ENCODE data around the gene OLFML2A.
A peak's percentile ranks its signal among the peaks of the same experiment; 100 is the strongest.
"Not testable (repeated sequence)": the region's sequence is repeated elsewhere in the genome, so short reads cannot be mapped to it uniquely, and the experiment has no call there.

Gene OLFML2A

GRCh38 chr9:124776954-124777648, at the start of gene OLFML2A:
OLFML2A (plus strand) TSS chr9:124777133; CDS start chr9:124777271, 138 bp downstream.
- no peak for DNase-seq

GRCh38 chr9:124730772-124731171, 46.2 kb upstream of the OLFML2A start:
- no peak for DNase-seq

DNA sequence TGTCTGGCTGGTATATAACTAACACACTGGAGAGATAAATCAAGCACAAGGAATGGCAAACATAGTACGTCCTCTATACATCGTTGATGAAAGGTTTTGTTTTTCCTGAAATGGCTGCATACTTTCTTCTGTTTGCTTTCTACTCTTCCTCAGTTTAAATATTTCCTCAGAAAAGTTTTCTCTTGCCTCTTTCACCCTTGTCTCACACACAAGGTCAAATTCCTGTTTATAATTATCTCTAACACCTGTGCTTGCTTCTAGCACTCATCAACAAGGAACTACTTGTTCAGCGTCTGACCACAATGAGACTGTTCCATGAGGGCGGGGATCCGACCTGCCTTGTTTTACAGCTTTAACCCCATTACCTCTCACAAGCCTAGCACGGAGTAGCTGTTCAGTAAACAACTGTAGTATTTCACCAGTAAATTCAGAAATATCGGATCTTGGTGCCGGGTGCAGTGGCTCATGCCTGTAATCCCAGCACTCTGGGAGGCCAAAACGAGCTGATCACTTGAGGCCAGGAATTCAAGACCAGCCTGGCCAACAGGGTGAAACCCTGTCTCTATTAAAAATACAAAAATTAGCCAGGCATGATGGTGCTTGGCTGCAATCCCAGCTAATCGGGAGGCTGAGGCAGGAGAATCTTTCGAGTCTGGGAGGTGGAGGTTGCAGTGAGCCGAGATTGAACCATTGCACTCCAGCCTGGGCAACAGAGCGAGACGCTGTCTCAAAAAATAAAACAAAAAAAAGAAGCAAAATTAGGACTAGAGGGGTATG, 42.8 kb upstream of the OLFML2A start:
- no peak for DNase-seq

- DNase-seq, result not testable (repeated sequence)
Measured at GRCh38 chr9:124734741-124735083, 42.2 kb upstream of the OLFML2A start.

- DNase-seq, result peak; percentile 30
Measured at GRCh38 chr9:124735121-124735520, 41.8 kb upstream of the OLFML2A start.

- not testable (repeated sequence) for DNase-seq
Measured at GRCh38 chr9:124738075-124738474, 38.9 kb upstream of the OLFML2A start.

- DNase-seq, result no peak
Measured at GRCh38 chr9:124739360-124739759, 37.6 kb upstream of the OLFML2A start.

GRCh38 chr9:124741149-124741548, 35.8 kb upstream of the OLFML2A start:
- no peak for DNase-seq

DNA sequence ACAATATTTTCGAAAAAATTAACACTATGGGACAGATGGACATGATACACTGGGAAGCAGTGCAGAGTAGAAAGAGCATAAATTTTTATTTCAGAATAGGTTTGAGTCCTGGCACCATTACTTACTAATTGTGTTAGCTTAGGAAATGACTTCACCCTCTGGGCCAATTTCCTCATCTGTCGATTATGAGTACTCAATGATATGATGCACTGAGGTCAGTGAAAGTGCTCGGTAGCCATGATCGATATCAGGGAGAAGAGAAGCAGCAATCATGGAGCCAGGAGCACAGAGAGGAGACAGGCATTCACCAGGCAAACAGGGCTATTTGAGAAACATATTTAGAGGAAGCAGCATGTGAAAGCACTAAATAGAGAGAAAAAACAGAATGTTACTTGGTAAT, 35.3 kb upstream of the OLFML2A start:
- DNase-seq, result no peak

DNA sequence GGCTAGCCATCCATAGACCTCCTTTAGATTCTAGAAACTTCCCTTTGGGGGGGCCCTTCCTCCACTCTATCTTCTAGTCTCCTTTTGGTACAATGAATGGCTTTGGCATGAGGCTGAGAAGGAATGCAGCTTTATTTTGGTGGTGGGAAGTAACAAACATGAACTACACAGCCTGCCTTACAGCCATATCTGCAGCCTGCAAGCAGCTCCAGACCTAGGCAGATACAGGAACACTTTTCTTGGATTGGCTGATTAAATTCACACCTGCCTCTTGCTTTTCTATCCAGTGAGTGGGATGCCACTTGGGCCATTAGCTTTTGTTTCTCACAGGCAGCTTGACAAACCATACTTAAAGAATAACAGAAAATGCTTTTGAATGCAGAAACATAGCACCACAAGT, 34.0 kb upstream of the OLFML2A start:
- no peak for DNase-seq

GRCh38 chr9:124743686-124744348, 33.1 kb upstream of the OLFML2A start:
- no peak for DNase-seq

DNA sequence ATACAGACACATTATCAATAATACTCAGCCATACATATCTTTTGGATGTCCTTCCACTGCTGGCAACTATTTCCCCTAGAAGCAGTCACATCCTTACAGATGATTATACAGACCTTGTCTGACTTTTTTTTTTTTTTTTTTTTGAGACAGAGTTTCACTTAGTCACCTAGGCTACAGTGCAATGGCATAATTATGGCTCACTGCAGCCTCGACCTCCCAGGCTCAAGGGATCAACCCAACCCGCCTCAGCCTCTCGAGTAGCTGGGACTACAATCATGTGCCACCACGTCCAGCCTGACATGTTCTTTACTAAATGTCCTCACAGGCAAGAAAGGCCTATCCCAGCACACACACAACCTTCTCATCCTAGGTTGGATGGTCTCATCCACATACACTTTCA, 29.9 kb upstream of the OLFML2A start:
- DNase-seq, result no peak

GRCh38 chr9:124749284-124749683, 27.6 kb upstream of the OLFML2A start:
- DNase-seq, result no peak

GRCh38 chr9:124749781-124750180, 27.2 kb upstream of the OLFML2A start:
- no peak for DNase-seq

DNA sequence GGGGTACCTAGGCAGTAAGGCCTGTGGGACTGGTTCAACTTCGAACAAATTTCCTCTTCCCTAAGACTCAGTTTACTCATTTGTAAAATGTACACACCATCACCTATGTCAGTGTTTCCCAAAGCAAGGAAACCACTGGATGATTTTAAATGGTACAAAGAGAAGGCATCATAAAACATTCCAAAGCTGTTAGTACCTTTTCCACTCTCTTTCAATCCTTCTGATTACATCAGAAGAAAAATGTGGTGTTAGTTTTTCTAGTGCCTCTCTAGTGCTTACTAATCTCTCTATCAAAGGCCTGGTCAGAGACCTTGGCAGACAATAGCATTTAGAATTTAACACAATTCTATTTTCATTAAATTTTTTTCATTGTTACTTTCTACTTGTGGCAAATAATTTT, 24.0 kb upstream of the OLFML2A start:
- peak; percentile 45 for DNase-seq

DNA sequence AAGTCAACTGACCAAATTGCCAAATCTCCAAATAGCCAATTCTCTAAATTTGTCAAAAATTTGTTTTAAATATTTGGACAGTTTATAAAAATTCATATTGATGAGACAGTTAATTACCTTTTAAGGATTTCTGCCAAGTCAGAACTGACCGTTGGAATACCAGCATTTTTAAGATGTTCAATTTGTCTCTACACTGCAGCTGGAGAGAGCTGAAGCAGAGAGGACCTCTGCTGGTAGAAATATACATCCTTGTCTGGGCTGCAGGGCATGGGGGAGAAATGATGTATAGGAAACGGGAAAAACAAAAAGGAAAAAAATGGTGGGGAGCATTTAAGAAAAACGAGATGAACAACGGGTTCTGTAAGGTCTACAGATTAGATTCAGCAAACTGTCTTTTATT, 22.6 kb upstream of the OLFML2A start:
- no peak for DNase-seq

GRCh38 chr9:124755061-124755460, 21.9 kb upstream of the OLFML2A start:
- DNase-seq, result no peak

- DNase-seq, result no peak
Measured at GRCh38 chr9:124756011-124756410, 20.9 kb upstream of the OLFML2A start.

DNA sequence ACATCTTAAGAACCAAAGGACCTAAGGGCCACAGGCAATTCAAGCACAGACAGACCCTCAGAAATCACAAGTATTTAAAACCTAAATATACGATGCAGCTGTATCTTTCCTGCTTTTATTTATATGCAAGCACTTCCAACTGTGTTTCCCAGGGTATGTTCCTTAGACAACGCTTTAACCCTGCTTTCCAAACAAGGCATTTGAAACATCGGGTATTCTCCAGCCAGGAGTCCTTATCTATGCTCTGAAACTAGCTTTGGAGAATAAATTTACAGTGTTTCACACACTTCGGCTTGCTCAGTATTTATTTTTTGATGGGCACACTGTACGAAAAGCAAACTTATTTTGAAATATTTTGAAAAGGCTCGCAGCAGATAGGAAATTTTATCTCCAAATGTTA, 19.3 kb upstream of the OLFML2A start:
- DNase-seq, result no peak

GRCh38 chr9:124758061-124758460, 18.9 kb upstream of the OLFML2A start:
- no peak for DNase-seq

DNA sequence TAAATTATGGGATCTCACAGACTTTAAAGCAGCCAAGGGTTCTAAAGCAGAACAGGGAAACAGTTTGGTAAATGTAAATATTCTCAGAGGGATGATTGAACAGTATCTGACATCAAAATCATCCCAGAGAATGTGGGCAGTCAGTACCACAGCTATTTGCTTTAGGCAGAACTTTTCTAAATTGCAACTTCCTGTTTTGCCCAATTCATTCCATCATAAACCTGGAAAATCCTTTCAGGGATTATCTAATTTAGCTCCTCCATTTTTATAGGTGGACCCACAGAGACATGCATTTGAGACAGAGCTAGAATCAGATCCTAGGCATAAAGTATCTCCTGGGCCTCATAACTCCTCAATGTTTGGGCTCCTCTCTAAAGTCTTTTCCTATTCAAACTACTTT, 18.2 kb upstream of the OLFML2A start:
- no peak for DNase-seq

DNA sequence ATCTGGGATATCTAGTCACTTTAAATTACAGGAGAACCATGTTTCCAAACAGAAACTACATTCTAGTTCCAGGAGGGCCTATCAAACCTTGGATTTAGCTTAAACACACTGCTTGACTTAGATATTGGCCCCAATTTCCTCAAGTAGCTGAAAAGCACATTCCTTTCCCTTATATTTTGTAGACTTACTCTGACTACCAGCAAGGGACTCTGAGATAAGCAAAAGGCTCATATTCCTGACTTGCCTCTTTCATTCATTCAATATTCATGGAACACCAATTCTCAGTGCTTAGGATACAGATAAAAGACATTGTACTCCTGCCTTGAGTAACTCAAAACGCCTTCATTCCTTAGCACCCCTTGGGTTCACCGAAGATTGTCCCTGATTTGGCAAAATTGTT, 17.6 kb upstream of the OLFML2A start:
- DNase-seq, result no peak

- no peak for DNase-seq
Measured at GRCh38 chr9:124760719-124761118, 16.2 kb upstream of the OLFML2A start.

GRCh38 chr9:124761196-124761595, 15.7 kb upstream of the OLFML2A start:
- no peak for DNase-seq
